ENCODE results near the gene PDE11A.
A peak's percentile ranks its signal among the peaks of the same experiment; 100 is the strongest.
"Not testable (repeated sequence)": the region's sequence is repeated elsewhere in the genome, so short reads cannot be mapped to it uniquely, and the experiment has no call there.

The PDE11A gene

DNA sequence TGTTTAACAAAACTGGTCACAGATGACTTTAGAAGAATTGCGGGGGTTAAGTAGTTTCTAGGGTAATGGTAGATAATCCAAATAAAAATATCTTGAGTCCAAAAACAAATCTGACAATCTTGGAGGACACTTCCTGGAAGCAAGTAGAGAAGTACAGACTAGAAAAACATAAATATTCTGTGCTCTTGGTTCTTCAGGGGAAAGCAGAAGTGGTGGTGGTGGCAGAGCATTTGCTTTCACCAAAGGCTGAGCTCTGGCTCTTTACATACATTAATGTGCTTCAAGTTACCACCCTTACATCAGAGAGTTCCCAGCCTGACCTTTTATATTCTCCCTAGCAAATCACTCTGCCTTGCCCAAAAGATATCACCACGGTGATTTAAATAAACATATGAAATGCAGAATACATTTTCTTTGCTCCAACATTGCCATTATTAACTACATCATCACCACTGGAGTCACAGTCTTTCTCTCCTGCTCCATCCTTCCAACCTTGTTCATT, 15.3 kb downstream of the PDE11A start:
- H3K27ac Mint-ChIP-seq, result no peak overlapping the region
- no peaks in the 10 kb centered on the region for H3K4me1 Mint-ChIP-seq
- H3K9me3 Mint-ChIP-seq, result no peaks in the 10 kb centered on the region
- H3K4me3 Mint-ChIP-seq, result no peak overlapping the region
- no peaks in the 10 kb centered on the region for H3K36me3 Mint-ChIP-seq
- ATAC-seq, result no peak
- no peaks in the 10 kb centered on the region for H3K27me3 Mint-ChIP-seq

DNA sequence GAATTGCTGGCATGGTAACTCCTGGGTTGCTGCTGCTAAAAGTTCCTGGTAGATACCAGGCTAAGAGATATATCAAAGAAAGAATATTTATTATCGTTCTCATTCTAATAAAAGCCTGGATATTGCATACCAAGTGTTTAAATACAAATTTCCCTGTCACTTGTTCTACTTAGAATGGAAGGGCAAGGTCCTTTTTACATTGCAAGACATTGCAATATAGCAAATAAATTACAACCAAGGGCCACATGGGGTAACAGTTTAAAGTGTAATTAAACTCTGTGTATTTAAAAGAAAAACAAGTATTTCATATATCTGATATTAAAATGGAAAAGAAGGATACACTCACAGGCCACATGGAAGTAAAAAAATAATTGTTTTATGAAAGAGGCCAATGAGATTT, 16.2 kb downstream of the PDE11A start:
- H3K36me3 Mint-ChIP-seq, result no peaks in the 10 kb centered on the region
- H3K27ac Mint-ChIP-seq, result no peak overlapping the region
- ATAC-seq, result no peak
- no peaks in the 10 kb centered on the region for H3K9me3 Mint-ChIP-seq
- H3K27me3 Mint-ChIP-seq, result no peaks in the 10 kb centered on the region
- H3K4me1 Mint-ChIP-seq, result no peaks in the 10 kb centered on the region
- no peak overlapping the region for H3K4me3 Mint-ChIP-seq

DNA sequence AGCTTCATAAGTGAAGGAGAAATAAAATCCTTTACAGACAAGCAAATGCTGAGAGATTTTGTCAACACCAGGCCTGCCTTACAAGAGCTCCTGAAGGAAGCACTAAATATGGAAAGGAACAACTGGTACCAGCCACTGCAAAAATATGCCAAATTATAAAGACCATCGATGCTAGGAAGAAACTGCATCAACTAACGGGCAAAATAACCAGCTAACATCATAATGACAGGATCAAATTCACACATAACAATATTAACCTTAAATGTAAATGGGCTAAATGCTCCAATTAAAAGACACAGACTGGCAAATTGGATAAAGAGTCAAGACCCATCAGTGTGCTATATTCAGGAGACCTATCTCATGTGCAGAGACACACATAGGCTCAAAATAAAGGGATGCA, 21.3 kb downstream of the PDE11A start:
- ATAC-seq, H3K36me3 Mint-ChIP-seq, H3K4me3 Mint-ChIP-seq, H3K27ac Mint-ChIP-seq, H3K9me3 Mint-ChIP-seq, H3K4me1 Mint-ChIP-seq: not testable (repeated sequence)
- peaks cover 22% of the 10 kb centered on the region for H3K27me3 Mint-ChIP-seq

DNA sequence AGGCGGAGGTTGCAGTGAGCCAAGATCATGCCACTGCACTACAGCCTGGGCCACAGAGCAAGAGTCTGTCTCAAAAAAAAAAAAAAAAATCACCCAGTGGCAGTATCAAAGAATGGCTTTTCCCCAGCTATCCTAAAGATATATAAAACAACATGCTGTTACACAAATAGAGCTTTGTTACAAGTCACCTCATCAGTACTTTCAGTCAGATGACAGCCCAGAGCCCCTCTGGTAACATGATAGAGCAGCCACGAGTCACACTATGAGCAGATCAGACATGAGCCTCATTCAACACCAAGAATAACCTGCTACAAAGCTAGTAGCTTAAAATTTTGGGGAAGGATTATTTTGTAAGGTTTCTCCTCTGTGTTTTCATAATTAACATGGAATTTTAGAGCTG, 25.2 kb downstream of the PDE11A start:
- Mint-ChIP-seq H3K9me3 (no peaks in the 10 kb centered on the region), H3K4me3 (no peak overlapping the region), H3K27me3 (peaks cover 29% of the 10 kb centered on the region), H3K4me1 (no peaks in the 10 kb centered on the region), H3K36me3 (no peaks in the 10 kb centered on the region), H3K27ac (no peak overlapping the region)
- ATAC-seq, result no peak

DNA sequence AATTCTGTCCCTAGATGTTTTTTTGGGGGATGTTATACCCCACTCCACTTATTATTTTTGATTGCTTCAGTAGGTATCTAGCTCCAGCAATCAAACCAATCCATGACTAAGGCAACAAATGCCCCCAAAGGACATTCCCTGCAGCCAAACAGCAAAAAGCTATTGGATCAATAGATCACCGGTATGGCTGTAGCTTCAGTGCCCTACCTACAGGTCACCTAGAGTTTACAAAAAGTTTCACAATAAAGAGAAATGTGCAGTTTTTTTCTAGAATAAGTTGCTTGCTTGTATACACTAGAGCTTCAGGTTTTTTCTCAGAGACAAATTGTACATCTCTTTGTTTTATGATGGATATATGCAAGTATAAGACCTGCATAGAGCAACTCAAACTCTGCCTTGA, 27.7 kb downstream of the PDE11A start:
- H3K9me3 Mint-ChIP-seq, result no peaks in the 10 kb centered on the region
- ATAC-seq, result no peak
- H3K4me1 Mint-ChIP-seq, result no peaks in the 10 kb centered on the region
- no peak overlapping the region for H3K4me3 Mint-ChIP-seq
- peaks cover 29% of the 10 kb centered on the region for H3K27me3 Mint-ChIP-seq
- no peak overlapping the region for H3K27ac Mint-ChIP-seq
- H3K36me3 Mint-ChIP-seq, result no peaks in the 10 kb centered on the region

DNA sequence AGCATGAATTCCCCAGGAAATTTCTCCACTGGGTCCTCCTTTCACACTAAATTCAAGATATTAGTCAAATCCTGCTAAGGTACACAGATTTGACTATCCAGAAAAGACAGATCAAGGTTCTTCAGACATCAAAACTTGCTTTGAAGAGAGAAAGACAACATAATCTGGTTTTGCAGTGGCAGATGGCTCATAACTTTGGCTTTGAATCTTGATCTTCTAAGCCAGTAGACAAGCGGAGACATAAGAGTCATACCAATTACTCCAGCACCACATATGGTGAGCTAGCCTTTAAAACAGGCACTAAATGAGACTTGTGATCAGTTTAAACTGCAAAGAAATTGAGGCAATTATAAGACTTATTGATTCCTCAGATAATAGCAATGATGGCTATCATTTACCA, 29.3 kb downstream of the PDE11A start:
- H3K27ac Mint-ChIP-seq, result no peak overlapping the region
- ATAC-seq, result no peak
- no peaks in the 10 kb centered on the region for H3K36me3 Mint-ChIP-seq
- H3K9me3 Mint-ChIP-seq, result no peaks in the 10 kb centered on the region
- peaks cover 26% of the 10 kb centered on the region for H3K27me3 Mint-ChIP-seq
- no peak overlapping the region for H3K4me3 Mint-ChIP-seq
- no peaks in the 10 kb centered on the region for H3K4me1 Mint-ChIP-seq

DNA sequence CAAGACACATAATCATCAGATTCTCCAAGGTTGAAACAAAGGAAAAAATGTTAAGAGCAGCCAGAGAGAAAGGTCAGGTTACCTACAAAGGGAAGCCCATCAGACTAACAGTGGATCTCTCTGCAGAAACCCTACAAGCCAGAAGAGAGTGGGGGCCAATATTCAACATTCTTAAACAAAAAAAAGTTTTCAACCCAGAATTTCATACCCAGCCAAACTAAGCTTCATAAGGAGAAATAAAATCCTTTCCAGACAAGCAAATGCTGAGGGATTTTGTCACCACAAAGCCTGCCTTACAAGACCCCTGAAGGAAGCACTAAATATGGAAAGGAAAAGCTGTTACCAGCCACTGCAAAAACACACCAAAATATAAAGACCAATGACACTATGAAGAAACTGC, 39.0 kb downstream of the PDE11A start:
- not testable (repeated sequence) for ATAC-seq, H3K36me3 Mint-ChIP-seq, H3K4me1 Mint-ChIP-seq, H3K27me3 Mint-ChIP-seq, H3K27ac Mint-ChIP-seq, H3K4me3 Mint-ChIP-seq
- H3K9me3 Mint-ChIP-seq, result peaks cover 22% of the 10 kb centered on the region

DNA sequence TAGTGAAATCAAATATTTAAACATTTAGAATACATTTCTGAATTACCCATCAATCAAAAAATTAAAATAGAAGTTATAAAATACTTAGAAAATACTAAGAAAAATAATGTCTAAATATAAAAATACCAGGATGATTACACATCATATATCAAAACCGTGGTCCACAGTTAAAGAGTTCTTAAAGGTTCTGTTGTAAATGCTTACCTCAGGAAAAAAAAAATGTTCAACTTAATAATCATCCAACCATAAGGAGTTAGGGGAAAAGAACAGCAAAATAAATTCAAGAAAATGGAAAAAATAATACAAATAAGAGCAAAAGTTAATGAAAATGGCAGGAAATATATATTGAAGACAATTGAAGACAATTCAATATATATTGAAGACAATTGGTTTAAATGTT, 43.2 kb downstream of the PDE11A start:
- no peak overlapping the region for H3K4me3 Mint-ChIP-seq
- H3K4me1 Mint-ChIP-seq, result no peaks in the 10 kb centered on the region
- H3K27ac Mint-ChIP-seq, result no peak overlapping the region
- H3K36me3 Mint-ChIP-seq, result no peaks in the 10 kb centered on the region
- no peaks in the 10 kb centered on the region for H3K27me3 Mint-ChIP-seq
- H3K9me3 Mint-ChIP-seq, result peaks cover 9% of the 10 kb centered on the region
- ATAC-seq, result no peak

DNA sequence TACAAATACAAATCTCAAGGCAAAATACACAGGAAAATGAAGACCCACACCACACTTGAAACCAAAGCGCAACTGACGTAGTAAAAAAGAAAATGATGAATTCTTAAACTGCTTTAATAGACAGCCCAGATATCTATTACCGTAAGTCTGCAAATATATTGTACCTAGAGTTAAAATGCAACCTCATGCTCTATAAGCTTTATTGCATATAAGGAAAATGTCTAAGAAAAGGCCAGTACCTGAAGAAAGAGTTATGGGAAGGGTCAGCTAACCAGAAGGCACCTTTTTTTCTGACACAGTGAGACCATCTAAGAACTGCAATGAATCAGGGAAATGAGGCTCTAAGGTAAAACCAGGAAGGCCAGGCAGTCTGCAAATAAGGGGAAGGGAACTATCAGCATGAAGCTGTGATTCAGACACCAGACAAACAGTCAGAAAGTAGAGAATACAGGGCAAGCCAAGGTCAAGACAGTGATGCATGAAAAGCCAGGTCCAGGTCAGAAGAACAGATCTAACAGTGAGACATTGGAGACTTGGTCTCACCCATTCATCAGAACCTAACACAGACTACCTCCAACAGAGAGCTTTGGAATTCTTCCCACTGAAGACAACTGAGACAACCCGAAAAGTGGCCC, 46.9 kb downstream of the PDE11A start:
- H3K36me3 Mint-ChIP-seq, result no peaks in the 10 kb centered on the region
- H3K4me3 Mint-ChIP-seq, result no peak overlapping the region
- no peak overlapping the region for H3K27ac Mint-ChIP-seq
- no peak for ATAC-seq
- peaks cover 5% of the 10 kb centered on the region for H3K9me3 Mint-ChIP-seq
- H3K27me3 Mint-ChIP-seq, result no peaks in the 10 kb centered on the region
- H3K4me1 Mint-ChIP-seq, result no peaks in the 10 kb centered on the region

DNA sequence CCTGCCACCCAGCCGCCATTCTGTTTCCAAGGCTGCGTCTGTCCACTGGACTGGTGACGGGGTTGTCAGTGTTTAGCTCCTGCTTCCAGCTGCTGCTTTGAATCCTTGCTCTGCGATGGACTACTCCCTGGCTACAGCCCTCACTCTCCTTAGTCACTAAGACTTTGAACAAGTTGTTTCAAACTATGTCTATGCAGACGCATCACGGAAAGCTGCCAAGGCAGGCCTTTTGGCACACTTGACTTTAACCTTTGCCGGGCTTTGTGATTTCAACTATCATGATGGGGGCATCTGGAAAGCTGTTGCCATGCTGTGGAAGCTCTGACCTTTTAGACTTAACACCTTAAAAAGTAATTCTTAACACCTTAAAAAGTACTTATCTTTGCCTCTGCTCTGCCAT, 54.4 kb downstream of the PDE11A start:
- Mint-ChIP-seq H3K4me1 (no peaks in the 10 kb centered on the region), H3K36me3 (no peaks in the 10 kb centered on the region), H3K27ac (no peak overlapping the region), H3K27me3 (no peaks in the 10 kb centered on the region), H3K4me3 (no peak overlapping the region), H3K9me3 (peaks cover 5% of the 10 kb centered on the region)
- peak; percentile 45 for ATAC-seq

DNA sequence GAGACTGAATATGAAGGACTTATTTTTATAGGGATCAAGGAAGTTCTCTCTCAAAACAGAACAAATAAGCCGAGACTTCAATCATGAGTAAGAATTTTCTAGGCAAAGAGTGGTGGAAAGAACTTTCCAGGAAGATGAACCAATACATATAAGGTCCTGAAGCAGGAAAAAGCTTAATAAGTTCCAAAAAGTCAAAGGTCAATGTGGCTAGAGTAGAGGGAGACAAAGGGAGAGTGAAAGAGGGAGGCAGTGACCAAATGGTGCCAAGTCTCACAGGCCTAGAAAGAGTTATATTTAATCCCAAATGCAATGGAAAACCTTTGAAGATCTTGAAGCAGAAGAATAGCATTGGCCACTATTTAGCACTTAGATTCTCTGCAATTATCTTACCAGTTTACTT, 56.0 kb downstream of the PDE11A start:
- H3K4me3 Mint-ChIP-seq, result no peak overlapping the region
- H3K27ac Mint-ChIP-seq, result no peak overlapping the region
- H3K27me3 Mint-ChIP-seq, result no peaks in the 10 kb centered on the region
- peaks cover under 1% of the 10 kb centered on the region for H3K9me3 Mint-ChIP-seq
- H3K4me1 Mint-ChIP-seq, result no peaks in the 10 kb centered on the region
- no peaks in the 10 kb centered on the region for H3K36me3 Mint-ChIP-seq
- ATAC-seq, result no peak

DNA sequence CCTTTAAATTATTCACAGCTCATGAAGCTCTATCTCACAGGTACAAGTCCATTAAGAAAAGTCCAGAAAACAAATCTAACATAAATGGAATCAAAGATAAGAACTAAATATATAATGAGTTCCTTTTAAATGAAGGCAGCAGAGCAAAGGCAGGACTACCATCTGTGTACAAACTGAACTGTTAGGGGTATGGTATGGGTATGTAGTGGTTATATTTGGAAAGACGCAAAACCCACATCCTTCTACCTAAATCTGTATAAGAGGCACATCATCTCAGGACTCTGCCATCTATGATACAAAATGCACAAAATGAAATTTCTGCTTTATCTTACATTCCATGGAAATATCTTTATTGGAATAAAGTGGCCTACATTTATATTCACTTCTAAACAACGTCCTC, 59.9 kb downstream of the PDE11A start:
- Mint-ChIP-seq H3K9me3 (no peaks in the 10 kb centered on the region), H3K27ac (no peak overlapping the region), H3K36me3 (no peaks in the 10 kb centered on the region), H3K4me1 (no peaks in the 10 kb centered on the region), H3K4me3 (no peak overlapping the region), H3K27me3 (no peaks in the 10 kb centered on the region)
- no peak for ATAC-seq

DNA sequence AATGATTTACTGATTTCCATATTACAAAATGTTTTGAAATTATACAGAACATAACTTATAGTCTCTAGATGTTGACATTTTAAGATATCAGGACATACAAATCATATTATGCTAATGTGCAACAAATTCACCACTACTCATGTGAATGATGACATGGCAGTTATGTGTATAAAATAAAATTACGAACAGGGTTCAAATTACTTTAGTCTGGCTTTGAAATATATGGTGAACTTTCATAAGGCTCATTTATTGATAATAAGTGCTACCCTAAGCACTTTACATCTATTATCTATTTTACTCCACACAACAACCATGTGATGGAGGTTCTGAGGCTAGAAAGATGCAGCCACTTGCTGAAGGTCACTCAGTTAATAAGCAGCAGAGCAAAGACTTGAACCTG, 62.8 kb downstream of the PDE11A start:
- Mint-ChIP-seq H3K4me1 (no peaks in the 10 kb centered on the region), H3K4me3 (no peak overlapping the region), H3K27ac (no peak overlapping the region), H3K9me3 (no peaks in the 10 kb centered on the region), H3K27me3 (no peaks in the 10 kb centered on the region), H3K36me3 (no peaks in the 10 kb centered on the region)
- ATAC-seq, result no peak

DNA sequence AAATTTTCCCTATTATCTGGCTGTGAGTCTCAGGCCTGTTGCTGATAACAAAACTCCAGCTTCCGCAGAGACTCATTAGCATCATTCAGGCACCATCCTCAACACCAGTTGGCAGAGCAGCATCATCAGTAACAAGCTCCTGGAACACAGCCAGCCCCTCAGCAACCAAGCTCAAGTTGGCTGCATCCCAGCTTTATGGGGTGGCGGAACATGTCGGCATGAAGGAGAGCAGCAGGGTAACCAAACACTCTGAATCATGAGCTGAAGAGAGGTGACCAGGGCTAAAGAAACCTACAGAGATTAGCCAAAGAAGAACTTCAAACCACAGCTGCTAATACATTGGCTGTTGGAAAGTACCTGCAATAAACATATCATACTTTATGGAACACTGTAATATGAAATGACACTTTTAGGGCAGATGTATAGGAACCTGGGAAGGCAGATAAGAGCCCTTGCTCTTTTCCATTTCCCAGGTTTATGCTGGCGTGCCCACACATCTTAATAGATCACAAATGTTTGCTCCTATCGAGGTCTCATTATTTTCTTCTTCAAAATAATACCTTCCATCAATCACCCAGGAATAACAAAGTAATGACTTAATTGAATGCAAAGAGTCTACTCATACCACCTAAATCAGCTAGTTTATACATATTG, 63.8 kb downstream of the PDE11A start:
- Mint-ChIP-seq H3K36me3 (no peaks in the 10 kb centered on the region), H3K4me1 (no peaks in the 10 kb centered on the region), H3K27me3 (no peaks in the 10 kb centered on the region), H3K27ac (no peak overlapping the region), H3K9me3 (no peaks in the 10 kb centered on the region), H3K4me3 (no peak overlapping the region)
- ATAC-seq, result no peak

DNA sequence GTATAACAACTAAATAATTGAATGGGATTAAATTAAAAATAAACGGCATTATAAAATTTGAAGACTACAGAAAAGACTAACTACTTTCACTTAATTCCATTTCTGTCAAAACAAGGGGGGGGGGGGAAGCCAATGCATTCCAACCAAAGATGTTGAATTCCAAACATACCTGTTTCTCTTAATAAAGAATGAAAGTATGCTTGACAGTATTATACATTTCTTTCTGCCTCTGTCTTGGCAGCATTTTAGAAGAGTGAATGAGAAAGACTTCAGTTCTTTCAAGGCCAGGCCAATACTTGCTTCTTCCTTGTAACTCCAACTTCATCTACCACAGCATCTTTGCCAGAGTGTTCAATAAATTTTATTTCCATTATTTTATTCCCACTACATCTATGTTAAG, 65.9 kb downstream of the PDE11A start:
- H3K4me1 Mint-ChIP-seq, result no peaks in the 10 kb centered on the region
- no peak overlapping the region for H3K4me3 Mint-ChIP-seq
- no peaks in the 10 kb centered on the region for H3K36me3 Mint-ChIP-seq
- H3K9me3 Mint-ChIP-seq, result no peaks in the 10 kb centered on the region
- no peak overlapping the region for H3K27ac Mint-ChIP-seq
- no peak for ATAC-seq
- H3K27me3 Mint-ChIP-seq, result no peaks in the 10 kb centered on the region

DNA sequence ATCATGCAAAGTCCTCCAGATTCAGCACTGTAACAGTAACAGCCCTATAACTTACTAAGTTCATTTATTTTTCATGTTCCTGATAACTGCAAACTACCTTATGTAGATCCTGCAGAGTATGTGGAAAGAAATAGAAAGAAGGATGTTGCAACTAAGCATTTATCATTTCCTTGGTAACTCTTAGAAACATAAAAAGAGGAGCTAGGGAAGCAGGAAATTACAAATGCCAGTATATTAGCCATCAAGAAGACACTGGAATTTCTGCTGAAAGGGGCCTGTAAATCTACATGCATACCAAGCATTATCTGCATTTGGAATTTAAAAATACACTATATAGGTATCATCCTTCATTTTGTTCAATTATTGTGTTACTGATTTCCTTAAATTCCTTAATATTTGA, 66.8 kb downstream of the PDE11A start:
- no peaks in the 10 kb centered on the region for H3K4me1 Mint-ChIP-seq
- H3K27me3 Mint-ChIP-seq, result no peaks in the 10 kb centered on the region
- H3K9me3 Mint-ChIP-seq, result no peaks in the 10 kb centered on the region
- no peak overlapping the region for H3K4me3 Mint-ChIP-seq
- ATAC-seq, result no peak
- H3K36me3 Mint-ChIP-seq, result no peaks in the 10 kb centered on the region
- H3K27ac Mint-ChIP-seq, result no peak overlapping the region
